ENCODE measurements around the gene RBBP4.

The RBBP4 gene

GRCh38 chr1:32716312-32717148, 65.5 kb downstream of the RBBP4 start:
- H3K27ac ChIP-seq = peak overlapping the region; percentile 73
- CTCF ChIA-PET = interaction anchor here (0.5 to 1.1 kb wide), 2 partner anchors 57 to 72 kb away, joined by 3 to 4 read pairs; no protein-coding TSS in a partner anchor
- TF ChIP-seq, protein P1, sequence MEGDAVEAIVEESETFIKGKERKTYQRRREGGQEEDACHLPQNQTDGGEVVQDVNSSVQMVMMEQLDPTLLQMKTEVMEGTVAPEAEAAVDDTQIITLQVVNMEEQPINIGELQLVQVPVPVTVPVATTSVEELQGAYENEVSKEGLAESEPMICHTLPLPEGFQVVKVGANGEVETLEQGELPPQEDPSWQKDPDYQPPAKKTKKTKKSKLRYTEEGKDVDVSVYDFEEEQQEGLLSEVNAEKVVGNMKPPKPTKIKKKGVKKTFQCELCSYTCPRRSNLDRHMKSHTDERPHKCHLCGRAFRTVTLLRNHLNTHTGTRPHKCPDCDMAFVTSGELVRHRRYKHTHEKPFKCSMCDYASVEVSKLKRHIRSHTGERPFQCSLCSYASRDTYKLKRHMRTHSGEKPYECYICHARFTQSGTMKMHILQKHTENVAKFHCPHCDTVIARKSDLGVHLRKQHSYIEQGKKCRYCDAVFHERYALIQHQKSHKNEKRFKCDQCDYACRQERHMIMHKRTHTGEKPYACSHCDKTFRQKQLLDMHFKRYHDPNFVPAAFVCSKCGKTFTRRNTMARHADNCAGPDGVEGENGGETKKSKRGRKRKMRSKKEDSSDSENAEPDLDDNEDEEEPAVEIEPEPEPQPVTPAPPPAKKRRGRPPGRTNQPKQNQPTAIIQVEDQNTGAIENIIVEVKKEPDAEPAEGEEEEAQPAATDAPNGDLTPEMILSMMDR (conservative IDR thresholded peaks at IDR 0.05; ENCODE audit: low read depth) = no peak
- POLR2A ChIA-PET (ENCODE audit: low non-redundant PET) = interaction anchor here (0.5 to 1.3 kb wide), 3 partner anchors 37 to 236 kb away, joined by 3 to 6 read pairs (median 5); no protein-coding TSS in a partner anchor
- peak; percentile 97 for DNase-seq (ENCODE audit: low spot score)

DNA sequence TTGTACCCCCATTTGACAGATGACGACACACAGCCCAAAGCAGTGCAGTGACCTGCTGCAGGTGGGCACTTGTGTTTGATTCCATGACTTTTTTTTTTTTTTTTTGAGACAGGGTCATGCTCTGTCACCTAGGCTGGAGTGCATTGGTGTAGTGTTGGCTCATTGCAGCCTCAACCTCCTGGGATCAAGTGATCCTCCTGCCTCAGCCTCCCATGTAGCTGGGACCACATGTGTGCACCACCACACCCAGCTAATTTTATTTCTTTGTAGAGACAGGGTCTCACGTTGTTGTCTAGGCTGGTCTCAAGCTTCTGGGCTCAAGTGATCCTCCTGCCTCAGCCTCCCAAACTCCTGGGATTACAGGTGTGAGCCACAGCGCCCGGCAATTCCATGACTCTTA, 66.5 kb downstream of the RBBP4 start:
- DNase-seq (ENCODE audit: low spot score) = no peak
- CTCF ChIA-PET = interaction anchor here (0.8 kb wide), 1 partner anchor 55 kb away, joined by 3 read pairs; no protein-coding TSS in a partner anchor
- H3K27ac ChIP-seq = peak overlapping the region; percentile 73
- TF ChIP-seq, protein P1 (conservative IDR thresholded peaks at IDR 0.05; ENCODE audit: low read depth) = no peak
- POLR2A ChIA-PET (ENCODE audit: low non-redundant PET) = interaction anchor here (1.3 kb wide), 1 partner anchor 36 kb away, joined by 3 read pairs; no protein-coding TSS in a partner anchor

DNA sequence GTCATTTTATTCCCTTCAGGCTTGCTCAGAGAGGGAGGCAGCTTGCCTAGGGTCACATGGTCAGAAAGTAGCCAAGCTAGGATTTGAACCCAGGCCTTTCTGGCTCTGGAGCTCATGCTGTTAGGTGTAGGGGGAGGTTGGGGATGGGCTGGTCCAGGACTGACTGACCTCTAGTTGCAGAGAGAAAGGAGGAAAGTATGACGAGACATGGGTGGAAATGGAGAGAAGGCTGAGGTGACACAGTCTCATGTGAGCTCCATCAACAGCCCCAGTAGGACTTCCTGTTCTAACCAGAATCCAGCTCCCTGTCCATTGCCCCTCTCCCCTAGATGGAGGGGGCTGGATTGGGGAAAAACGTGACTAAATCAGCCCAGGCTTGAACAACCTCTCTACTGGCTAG, 67.0 kb downstream of the RBBP4 start:
- CTCF ChIA-PET = interaction anchor here (0.8 kb wide), 1 partner anchor 55 kb away, joined by 3 read pairs; no protein-coding TSS in a partner anchor
- POLR2A ChIA-PET (ENCODE audit: low non-redundant PET) = no interaction called here
- DNase-seq (ENCODE audit: low spot score) = no peak
- TF ChIP-seq, protein P1 (conservative IDR thresholded peaks at IDR 0.05; ENCODE audit: low read depth) = no peak
- peak overlapping the region; percentile 73 for H3K27ac ChIP-seq

DNA sequence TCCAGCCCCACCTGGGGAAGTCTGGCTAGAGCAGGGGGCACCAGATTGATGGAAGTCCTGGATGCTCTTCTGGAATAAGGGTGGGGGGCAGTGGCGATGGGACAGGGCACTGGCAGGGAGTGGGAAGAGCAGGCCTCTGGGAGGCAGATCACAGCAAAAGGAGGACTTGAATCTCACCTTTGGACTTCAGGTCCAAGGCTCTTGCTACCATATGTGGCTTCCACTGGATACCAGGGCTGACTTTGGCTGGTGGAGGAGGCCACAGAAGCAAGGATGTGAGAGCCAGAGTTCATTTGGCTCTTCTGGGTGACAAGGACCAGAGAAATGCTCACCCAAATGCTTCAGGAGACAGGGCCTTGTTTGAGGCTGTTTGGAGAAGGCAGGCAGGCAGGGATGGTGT, 67.5 kb downstream of the RBBP4 start:
- ChIA-PET CTCF (no interaction called here), POLR2A (ENCODE audit: low non-redundant PET) (no interaction called here)
- DNase-seq (ENCODE audit: low spot score) = no peak
- H3K27ac ChIP-seq = peak overlapping the region; percentile 73
- TF ChIP-seq, protein P1 (conservative IDR thresholded peaks at IDR 0.05; ENCODE audit: low read depth) = no peak

DNA sequence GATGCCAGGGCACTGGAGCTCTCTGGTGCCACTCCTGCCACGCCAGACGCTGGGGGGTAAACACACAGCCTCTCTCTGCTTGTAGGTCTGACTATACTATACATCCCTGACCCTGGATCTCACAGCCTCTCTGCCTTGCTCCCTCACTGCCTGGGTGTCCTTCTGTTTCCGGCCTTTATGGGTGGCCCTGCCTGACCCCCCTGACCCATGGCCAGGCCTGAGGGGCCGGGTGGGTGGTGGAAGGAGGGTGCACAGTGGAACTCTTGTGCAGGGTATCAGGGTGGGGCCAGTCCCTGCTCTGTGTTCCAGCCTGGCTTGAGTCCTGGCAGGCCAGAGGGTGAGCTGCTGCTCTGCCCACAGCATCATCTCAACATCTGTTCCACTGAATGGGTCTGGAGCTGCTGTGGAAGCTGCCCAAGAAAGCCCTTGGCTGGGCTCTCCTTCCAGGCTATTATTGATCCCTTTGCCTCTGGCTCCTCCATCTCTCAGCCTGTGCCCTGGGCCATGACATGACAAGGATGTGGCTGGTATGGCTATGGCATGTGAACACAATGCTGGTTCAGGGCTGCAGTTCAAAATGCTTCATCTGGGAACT, 68.8 kb downstream of the RBBP4 start:
- H3K27ac ChIP-seq = peak overlapping the region; percentile 5
- TF ChIP-seq, protein P1 (conservative IDR thresholded peaks at IDR 0.05; ENCODE audit: low read depth) = no peak
- CTCF ChIA-PET = no interaction called here
- no peak for DNase-seq (ENCODE audit: low spot score)
- POLR2A ChIA-PET (ENCODE audit: low non-redundant PET) = no interaction called here
